DMS79 (cell line): Measurements from ENCODE around the gene TEKT5.
"Not testable (repeated sequence)": the region's sequence is repeated elsewhere in the genome, so short reads cannot be mapped to it uniquely, and the experiment has no call there.

Experiments used
- DNase-seq: peaks from one replicate; lab custom pipeline; 2025; lab: John Stamatoyannopoulos, UW

The TEKT5 gene

DNA sequence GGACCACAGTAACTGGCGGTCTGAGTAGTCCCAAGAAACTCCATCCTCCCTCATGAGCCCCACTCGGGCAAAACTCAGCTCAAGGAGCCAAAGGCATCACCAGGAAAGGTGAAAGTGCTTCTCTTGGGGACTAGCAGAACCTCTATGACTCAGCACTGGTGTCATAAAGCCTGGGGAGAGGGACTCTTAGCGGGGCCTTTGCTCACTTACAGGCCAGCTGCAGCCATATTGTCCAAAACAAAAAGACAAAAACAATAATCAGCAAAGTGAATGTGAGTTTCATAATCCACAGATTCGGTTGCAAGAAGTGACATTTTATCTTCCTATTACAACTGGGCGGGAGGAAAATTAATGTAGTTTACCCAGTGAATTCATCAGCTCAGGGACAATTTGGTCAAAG lies at the start of gene TEKT5:
Gene TEKT5 (minus strand): TSS at position 101 of the 400 bp plus-strand sequence. CDS start 57 bp downstream, at position 44.
- DNase-seq: no peak

DNA sequence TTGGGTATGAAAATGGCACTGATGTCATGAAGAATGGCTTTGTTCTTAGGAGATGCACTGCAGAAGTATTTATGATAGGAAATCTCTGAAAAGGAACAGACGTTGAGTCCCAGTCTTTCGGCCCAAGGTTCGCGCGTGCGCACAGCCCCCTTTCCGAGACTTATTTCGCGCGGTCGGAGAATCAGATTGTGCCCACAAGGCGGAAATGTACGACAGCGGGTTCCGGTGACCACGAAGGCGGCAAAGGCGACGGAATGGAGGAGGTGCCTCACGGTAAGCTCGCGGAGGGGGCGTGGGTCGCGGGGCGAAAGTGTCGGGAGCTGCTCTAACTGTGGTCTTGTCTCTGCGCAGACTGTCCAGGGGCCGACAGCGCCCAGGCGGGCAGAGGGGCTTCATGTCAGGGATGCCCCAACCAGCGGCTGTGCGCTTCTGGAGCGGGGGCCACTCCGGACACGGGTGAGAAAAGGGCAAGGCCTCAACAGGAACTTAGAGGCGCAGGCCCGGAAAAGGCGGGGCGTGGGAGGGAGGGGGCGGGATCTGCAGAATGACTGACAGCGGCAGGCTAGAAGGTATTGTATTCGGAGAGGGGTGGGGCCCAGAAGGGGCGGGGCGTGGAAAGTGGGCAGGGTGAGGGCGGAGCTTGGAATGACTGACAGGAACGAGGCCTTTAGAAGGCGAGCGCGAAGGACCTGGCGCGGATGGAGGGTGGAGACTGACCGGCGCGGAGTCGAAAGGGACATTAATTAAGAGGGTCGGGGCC lies 49.1 kb upstream of the TEKT5 start, which contains the start of gene NUBP1:
Gene NUBP1 (plus strand): TSS at position 233 of the 760 bp plus-strand sequence. CDS start 22 bp downstream, at position 255.
- DNase-seq: peak; percentile 90

DNA sequence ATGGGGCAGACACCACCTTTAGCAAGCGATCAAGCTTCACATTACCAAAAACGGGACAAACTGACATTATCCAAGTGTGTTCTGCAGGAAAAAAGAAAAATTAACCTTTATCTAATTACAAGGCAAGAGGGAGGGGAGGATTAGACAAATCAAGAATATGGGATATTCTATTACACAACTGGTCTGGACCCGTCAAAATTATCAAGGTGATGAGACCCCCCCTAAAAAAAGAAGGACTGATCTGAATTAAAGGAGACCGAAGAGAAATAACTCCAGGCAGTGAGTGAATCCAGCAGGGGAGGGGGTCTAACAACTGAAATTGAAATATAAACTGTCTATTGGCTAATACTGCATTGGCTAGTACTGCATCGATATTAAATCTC lies 48.5 kb upstream of the TEKT5 start:
- no peak for DNase-seq

DNA sequence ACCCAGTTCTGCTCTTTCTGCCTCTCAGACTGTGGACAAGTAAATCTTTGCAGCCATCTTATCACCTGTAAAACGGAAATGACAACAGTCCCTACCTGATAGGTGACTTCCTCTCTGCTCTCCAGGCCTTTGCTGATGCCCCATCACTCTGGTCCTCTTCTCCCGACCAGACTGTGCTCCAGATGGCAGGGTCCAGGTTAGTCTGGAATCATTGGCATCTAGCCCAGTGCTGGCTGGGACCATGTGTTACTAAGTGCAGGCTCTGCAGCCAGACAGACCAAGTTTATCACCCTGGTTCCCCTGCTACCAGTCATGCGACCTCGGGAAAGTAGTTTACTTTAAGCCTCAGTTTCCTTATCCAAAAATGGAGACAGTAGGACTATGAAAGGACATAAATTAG lies 47.1 kb upstream of the TEKT5 start:
- no peak for DNase-seq

DNA sequence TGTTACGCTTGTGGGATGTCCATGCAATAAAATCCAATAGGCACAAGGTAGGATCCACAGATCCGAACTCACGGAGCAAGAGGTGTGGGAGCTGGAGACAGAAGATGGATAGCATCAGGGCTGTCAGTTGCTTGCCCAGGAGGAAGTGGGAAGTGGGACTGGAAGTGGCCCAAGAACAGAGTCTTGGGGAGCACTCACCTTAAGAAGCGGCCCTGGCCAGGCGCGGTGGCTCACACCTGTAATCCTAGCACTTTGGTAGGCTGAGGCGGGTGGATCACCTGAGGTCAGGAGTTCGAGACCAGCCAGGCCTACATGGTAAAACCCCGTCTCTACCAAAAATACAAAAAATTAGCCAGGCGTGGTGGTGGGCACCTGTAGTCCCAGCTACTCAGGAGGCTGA lies 46.5 kb upstream of the TEKT5 start:
- not testable (repeated sequence) for DNase-seq

DNA sequence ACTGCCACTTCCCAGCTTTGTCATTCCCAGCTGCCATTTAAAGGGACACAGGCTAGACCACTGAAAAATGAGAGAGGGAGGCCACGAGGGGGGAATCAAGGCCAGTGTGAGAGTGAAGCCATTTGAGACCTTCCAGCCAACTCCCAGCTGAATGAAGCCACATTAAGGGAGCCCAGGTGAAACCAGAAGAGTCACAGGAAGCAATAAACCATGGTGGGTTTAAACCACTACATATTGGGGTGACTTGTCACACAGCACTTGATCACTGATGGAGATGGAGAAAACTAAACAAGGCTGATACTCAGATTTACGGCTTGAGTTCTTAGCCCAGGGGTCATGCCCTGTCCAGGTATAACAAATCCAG lies 46.1 kb upstream of the TEKT5 start:
- DNase-seq: no peak

DNA sequence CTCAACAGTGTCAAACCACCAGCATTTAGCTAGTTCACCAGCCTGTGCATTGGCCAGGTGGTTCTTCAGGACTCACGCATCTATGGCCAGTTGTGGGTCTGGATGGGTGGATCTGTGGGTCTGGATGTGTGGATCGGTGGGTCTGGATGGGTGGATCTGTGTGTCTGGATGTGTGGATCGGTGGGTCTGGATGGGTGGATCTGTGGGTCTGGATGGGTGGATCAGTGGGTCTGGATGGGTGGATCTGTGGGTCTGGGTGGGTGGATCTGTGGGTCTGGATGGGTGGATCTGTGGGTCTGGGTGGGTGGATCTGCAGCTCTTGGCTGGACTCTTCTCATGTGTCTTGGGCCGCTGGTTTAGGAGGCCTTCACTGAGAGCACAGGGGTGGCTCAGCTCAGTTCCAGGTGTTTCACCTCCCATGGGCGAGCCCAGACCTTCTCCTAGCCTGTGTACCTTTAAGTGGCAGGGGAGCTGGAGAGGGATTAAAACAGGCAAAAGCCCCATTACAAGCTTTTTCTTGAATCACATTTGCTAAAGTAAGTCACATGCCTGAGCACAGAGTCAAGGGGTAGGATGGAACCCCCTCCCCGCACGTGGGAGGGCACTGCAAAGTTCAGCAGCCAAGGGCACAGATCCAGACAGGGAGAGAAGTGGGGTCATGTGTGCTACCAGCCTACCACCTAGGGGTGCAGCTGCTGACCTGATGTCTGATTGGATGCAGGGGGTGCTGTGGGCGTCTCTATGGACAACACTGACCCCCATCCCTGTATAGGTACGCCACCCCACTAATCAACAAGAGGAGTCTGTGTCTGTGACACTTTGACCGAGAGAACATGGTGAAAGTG lies 45.5 kb upstream of the TEKT5 start:
- no peak for DNase-seq

DNA sequence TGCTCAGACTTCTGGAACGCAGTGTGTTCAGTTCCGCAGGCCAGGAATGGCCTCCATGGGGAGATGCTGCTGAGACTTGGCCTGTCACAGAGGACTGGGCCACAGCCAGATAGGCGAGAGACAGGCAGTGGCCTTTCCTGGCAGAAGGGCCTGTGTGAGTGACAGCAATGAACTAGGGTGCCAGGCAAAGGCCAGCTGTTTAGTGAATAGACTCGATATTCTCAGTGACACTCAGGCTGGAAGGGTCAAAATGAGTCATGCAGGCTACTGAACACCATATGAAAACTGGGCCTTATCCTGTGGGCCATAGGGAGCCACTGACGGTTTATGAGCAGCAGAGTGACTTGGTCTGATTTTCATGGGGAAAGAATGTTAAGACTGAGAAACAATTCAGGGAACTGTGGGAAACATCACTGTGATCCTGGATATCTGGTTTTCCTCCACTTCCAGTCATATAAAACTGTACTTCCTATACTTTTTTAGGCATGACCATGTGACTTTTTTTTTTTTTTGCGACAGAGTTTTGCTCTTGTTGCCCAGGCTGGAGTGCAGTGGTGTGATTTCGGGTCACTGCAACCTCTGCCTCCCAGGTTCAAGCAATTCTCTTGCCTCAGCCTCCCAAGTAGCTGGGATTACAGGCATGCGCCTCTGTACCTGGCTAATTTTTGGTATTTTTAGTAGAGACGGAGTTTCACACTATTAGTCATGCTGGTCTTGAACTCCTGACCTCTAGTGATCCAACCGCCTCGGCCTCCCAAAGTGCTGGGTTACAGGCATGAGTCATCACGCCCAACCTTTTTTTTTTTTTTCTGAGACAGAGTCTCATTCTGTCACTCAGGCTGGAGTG lies 43.7 kb upstream of the TEKT5 start:
- DNase-seq: no peak

DNA sequence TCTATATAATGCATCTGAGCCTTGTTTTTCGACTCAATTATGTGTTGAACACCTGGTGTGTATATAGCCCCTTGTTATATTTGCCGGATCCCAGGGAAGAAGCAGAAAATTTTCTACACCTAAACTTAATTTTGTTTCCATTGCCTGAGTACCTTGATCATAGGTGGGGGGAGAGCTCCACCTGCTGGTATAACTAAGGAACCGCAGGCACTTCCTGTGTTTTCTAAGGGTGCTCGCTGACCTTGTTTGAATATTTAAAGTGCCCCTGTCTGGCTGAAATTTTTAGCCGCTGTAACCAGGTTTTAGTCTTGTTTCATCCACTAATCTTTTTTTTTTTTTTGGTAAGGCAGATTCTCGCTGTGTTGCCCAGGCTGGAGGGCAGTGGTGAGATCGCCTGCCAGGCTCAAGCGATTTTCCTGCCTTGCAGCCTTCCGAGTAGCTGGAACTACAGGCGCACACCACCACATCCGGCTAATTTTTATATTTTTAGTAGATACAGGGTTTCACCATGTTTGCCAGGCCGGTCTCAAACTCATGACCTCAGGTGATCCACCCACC lies 42.4 kb upstream of the TEKT5 start:
- DNase-seq: peak; percentile 43

DNA sequence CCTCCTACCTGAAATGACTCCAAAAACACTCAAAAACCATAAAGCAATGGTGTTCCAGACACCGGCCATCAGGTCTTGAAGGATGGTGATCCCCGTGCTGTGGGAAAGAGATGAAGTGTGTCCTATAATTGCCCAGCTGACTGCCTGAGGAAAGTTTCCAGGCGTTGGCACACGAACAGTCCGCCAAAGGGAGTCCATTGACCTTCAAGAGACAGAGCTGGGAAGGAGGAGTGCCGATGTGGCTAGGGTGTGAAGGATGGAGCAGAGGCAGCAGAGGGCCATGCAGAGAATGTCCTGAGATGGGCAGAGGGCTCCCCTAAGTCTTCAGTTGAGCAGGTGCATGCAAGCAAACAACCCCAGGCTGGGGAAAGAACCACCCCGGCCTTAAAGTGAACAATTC lies 37.1 kb upstream of the TEKT5 start:
- no peak for DNase-seq

DNA sequence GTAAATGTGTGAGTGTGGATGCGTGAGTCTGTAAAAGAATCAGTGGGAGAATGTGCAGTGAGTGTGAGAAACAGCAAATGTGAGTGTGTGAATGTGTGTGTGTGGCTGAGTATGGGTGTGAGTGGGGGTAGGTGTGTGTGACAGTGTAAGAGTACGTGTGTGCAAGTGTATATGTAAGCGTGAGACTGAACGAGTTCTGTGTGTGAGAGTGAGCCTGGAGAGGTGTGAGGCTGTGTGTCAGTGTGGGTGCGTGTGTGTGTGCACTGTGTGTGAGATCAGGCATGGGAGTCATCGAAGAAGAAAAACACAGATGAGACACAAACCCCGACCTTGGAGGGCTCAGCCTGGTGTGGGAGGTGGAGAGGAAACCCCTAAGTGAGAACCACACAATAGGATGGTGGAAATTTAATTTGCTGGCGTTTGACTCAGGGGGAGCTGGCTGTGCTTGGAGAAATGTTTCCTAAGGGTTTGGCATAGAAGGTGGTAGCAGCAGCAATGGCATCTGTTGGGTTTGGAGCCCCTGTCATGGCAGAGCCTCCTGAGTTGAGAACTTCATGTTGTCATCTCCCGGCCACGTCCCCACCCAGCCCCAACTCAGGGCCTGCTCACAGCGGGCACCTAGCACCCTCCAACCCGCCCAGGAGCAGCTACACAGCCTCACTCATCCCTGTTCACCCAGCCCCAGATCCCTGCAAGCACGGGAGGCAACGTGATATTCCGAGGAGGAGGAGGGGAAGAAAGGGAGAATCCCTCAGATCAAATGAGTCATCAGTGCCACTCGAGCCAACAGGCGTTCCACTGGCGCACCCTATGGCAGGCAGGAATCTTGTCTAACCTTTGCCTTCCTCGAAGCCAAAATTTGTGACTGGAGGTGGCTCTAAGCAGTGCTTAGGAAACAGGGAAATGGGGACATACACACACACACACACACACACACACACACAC lies 34.6 kb upstream of the TEKT5 start:
- no peak for DNase-seq

DNA sequence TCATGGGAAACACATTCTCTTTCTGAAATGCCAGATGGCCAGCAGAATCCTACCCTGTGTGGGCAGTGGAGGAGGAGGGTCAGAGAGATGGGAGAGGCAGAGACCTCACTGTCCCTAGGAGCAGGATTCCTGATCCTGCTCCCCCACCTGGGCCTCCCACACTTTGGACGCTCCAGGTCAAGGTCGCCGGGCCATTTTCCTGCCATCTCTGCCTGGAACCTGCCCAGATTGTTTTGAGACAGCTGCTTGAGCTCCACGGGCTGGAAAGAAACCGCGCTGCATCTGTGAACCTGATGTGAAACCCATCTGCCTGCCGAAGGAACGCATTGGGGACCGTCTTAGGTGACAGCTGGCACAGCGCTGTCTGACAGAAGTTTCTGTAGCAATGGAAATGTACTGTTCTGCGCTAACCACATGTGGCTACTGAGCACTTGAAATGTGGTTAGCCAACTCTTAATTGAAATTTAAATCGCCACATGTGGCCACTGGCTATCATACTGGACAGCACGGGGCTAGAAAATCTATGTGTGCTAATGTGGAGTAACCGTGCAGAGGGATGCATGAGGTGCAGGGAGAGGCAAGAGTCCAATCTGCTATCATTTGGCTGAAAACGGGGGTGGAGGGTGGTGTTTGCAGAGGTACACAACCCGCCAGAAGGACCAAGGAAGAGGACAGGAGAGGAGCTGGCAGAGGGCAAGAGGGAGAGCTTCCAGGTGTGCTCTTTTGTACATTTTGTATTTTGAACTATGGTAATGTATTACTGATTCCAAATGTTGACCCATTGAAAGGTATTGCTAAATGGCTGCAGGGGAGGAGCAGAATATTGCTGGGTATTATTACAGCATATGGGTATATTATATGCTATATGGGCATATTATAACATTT lies 33.5 kb upstream of the TEKT5 start:
- DNase-seq: no peak

DNA sequence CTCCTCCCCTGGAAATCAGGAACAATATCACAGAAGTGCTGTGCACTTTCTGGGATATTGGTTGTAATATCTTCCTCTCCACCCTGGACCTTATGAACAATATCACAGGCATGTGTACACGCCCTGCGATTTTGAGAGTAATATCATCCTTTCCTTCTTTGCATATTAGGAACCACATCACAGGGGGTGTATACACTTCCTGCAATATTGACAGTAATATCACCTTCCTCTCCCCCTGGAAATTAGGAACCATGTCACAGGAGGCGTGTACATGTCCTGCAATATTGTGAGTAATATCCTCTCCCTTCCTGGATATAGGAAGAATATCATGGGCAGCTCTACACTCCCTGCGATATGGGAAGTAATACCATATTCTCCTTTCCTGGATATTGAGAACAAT lies 14.2 kb upstream of the TEKT5 start:
- no peak for DNase-seq

DNA sequence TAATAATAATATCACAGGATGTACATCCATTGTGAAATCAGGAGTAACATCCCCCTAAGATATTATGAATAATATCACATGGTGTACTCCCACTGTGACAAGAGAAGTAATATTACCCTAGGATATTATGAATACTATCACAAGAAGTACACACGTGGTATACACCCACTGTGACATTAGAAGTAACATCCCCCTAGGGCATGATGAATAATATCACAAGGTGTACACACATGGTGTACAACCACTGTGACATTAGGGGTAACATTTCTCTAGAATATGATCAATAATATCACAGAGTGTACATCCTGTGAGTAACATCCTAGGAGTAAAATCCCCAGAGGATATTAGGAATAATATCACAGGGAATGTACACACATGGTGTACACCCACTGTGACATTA lies 5.0 kb upstream of the TEKT5 start:
- no peak for DNase-seq

DNA sequence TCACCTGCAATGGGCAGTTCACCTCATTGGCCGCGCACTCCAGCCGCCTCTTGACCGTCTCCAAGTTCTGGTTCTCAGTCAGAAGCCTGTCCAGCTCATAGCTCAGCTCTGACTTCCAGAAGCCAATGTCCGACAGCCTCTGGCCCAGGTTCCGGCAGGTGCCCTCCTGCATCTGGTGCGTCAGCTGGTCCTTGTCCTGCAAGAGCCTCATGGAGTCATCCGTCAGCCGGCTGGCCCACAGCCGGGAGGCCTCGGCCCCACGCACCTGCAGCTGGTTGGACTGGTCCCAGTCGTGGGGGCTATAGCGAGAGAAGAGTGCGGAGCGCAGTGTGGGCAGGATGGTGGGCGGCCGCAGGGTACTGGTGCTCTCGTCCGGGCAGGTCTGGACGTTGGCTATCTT lies 424 bp downstream of the TEKT5 start:
- no peak for DNase-seq

DNA sequence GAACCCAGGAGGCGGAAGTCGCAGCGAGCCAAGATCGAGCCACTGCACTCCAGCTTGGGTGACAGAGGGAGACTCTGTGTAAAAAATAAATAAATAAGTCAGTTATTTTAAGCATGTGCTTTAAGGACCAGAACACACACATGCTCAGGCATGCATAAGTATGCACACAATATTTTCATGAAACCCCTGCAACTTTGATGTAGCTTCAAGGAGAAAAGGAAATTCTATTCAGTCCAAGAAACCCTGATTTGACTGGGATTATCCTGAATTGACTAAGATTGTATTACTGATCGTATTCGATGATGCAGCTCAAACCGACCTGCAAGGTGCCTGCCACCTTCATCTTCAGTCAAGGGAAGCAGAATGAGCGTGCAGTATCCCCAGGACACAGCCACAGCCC lies 841 bp downstream of the TEKT5 start:
- no peak for DNase-seq

DNA sequence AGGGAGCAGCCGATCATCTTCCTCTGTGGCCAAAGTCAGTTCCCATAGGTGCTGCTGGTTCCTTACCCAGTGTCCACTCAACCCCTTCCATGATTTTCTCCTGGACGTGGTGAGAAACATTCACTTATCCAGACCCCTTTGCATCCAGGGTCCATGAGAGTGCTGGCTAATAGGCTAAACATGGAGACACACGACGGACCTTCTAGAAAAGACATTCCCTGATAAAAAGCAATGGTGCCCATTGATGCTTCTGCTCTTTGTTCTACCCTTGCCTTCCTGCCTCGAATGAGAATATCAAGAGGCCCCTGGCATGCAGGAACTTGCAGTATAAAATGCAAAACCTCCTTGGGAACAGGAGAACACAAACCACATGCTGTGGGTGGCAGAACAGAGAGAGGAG lies 2.3 kb downstream of the TEKT5 start:
- DNase-seq: no peak

DNA sequence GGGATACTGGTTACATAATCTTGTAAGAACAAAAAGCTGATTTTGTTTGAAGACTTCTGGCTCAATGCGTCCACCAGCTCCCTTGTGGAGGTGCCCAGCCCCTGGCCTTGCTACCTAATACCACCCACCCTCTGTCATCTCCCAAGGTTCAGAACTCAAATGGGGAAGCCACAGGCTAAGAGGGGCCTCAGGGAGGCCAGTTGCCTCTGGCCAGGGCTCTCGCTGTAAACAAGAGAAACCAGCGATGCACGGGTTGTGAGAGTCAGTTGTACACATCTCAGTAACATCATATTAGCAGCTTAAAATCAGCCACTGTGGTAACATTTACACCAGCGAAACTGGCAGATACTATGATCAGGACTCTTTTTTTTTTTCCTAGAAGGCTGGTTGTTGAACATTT lies 6.0 kb downstream of the TEKT5 start:
- peak; percentile 55 for DNase-seq

DNA sequence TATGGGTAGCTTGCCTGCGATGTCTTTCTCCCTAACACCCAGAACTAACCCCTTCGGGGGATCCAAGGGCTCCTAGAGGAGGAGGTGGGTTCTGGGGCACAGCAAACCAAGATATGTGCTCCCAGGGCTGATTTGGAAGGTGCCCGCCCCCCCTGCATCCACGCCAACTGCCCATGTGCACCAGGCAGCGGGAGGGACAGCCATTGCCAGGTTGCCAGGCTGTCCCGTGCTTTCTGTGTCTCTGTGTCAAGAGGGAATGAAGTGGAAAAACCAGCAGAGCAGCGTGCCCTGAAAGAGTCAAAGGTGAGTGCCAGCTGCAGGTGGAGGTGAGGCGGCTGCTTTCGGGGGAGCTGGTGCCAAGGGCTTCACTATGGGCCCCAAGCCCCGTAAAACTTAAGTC lies 6.4 kb downstream of the TEKT5 start:
- DNase-seq: peak; percentile 85

DNA sequence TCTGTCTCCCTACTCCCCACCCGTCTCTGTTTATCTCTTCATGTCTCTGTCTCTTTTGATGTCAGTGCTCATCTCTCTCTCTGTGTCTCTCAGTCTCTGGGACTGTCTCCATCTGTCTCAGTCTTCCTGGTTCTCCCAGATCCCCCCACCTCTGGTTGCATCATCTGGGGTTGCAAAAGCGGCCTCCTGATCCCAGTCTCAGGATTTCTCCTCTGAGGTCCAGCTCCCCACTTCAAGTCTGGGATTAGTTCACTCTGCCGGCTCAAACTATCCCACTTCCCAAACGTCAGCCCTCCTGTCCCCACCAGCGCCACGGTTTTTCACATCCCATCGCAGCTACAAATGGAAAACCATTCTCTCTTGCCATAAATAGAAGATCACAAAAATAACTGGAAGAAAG lies 9.0 kb downstream of the TEKT5 start:
- no peak for DNase-seq
